ENCODE results near the gene GRID1.
"Not testable (repeated sequence)": the region's sequence is repeated elsewhere in the genome, so short reads cannot be mapped to it uniquely, and the experiment has no call there.

GRID1 gene

GRCh38 chr10:85847085-85847484, 519.5 kb downstream of the GRID1 start:
- Histone ChIP-seq H3K36me3 (no peaks in the 10 kb centered on the region), H3K27ac (no peak overlapping the region), H3K9me3 (peaks cover 0 to 6% (median 6%) of the 10 kb centered on the region in 3 donors), H3K4me1 (no peaks in the 10 kb centered on the region), H3K27me3 (no peaks in the 10 kb centered on the region), H3K4me3 (no peak overlapping the region)
- no peak for TF ChIP-seq CTCF (IDR thresholded peaks at IDR 0.05)
- intact Hi-C loops (cut with DNase I; ENCODE audit: low total_unique reads): no loop called here
- no peak for DNase-seq

GRCh38 chr10:85838660-85839059, 527.9 kb downstream of the GRID1 start:
- H3K27me3 ChIP-seq; H3K4me3 ChIP-seq; H3K27ac ChIP-seq; H3K4me1 ChIP-seq; intact Hi-C loops (cut with DNase I; ENCODE audit: low total_unique reads); H3K36me3 ChIP-seq; DNase-seq: not testable (repeated sequence)
- H3K9me3 ChIP-seq: peaks cover 0 to 31% (median 29%) of the 10 kb centered on the region in 3 donors

DNA sequence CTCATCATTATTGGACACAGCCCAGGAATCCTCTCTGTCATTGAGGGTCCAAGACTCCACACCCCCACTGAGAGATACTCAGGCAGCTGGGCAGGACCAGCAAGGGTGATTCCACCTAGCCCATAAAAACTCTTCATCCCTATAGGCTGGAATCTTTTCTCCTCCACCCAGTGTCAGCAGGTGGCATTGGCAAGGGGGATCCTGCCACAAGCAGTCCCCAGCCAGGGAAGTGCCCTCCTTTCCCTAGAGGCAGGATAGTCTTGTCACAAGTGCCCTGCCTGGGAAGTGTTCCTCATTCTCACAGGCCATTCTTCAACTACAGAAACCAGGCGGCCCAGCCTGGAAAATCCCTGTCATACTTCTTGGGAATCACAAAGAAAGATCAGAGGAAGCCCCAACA, 533.6 kb downstream of the GRID1 start:
- TF ChIP-seq CTCF (IDR thresholded peaks at IDR 0.05): no peak
- Histone ChIP-seq H3K36me3 (no peaks in the 10 kb centered on the region), H3K4me3 (no peak overlapping the region), H3K27ac (no peak overlapping the region), H3K4me1 (no peaks in the 10 kb centered on the region), H3K9me3 (peaks cover 0 to 25% (median 20%) of the 10 kb centered on the region in 3 donors), H3K27me3 (no peaks in the 10 kb centered on the region)
- DNase-seq: no peak
- intact Hi-C loops (cut with DNase I; ENCODE audit: low total_unique reads): no loop called here

GRCh38 chr10:85831422-85831821, 535.2 kb downstream of the GRID1 start:
- no peak for DNase-seq
- H3K27me3 ChIP-seq: no peaks in the 10 kb centered on the region
- no peak overlapping the region for H3K27ac ChIP-seq
- no peaks in the 10 kb centered on the region for H3K4me1 ChIP-seq
- H3K4me3 ChIP-seq: no peak overlapping the region
- no peaks in the 10 kb centered on the region for H3K36me3 ChIP-seq
- peaks cover 0 to 9% (median 6%) of the 10 kb centered on the region in 3 donors for H3K9me3 ChIP-seq
- no peak for TF ChIP-seq CTCF (IDR thresholded peaks at IDR 0.05)
- intact Hi-C loops (cut with DNase I; ENCODE audit: low total_unique reads): no loop called here

GRCh38 chr10:85826377-85826776, 540.2 kb downstream of the GRID1 start:
- no peak overlapping the region for H3K4me3 ChIP-seq
- no peaks in the 10 kb centered on the region for H3K36me3 ChIP-seq
- TF ChIP-seq CTCF (IDR thresholded peaks at IDR 0.05): no peak
- H3K27ac ChIP-seq: no peak overlapping the region
- H3K9me3 ChIP-seq: peaks cover 0 to 6% (median 0%) of the 10 kb centered on the region in 3 donors
- no peak for DNase-seq
- no peaks in the 10 kb centered on the region for H3K27me3 ChIP-seq
- intact Hi-C loops (cut with DNase I; ENCODE audit: low total_unique reads): no loop called here
- no peaks in the 10 kb centered on the region for H3K4me1 ChIP-seq

- TF ChIP-seq CTCF (IDR thresholded peaks at IDR 0.05): no peak
- no peak overlapping the region for H3K4me3 ChIP-seq
- no peaks in the 10 kb centered on the region for H3K36me3 ChIP-seq
- H3K27me3 ChIP-seq: no peaks in the 10 kb centered on the region
- DNase-seq: no peak
- H3K27ac ChIP-seq: no peak overlapping the region
- H3K9me3 ChIP-seq: peaks cover 3 to 25% (median 13%) of the 10 kb centered on the region in 3 donors
- H3K4me1 ChIP-seq: no peaks in the 10 kb centered on the region
- intact Hi-C loops (cut with DNase I; ENCODE audit: low total_unique reads): no loop called here
Observed at GRCh38 chr10:85811405-85811804, 555.2 kb downstream of the GRID1 start.
